Measurements from ENCODE around the gene TSPAN18.
A peak's percentile ranks its signal among the peaks of the same experiment; 100 is the strongest.

TSPAN18 gene

GRCh38 chr11:44915004-44915403 is 188.2 kb downstream of the TSPAN18 start:
- H3K9me2 ChIP-seq (replicated peaks; ENCODE audit: control insufficient read depth, low read length): no peaks in the 10 kb centered on the region
- no peak overlapping the region for H3K4me3 ChIP-seq (ENCODE audit: low read length)
- peak overlapping the region; percentile 50 for H3K4me2 ChIP-seq (ENCODE audit: low read length)
- 0 out of 2 replicates have a peak overlapping the region, but pooled peaks have one; percentile 31 for H3K27ac ChIP-seq (ENCODE audit: low read depth, low read length)
- H3F3A ChIP-seq (ENCODE audit: control insufficient read depth, insufficient read depth): no peaks in the 10 kb centered on the region; the same call in 1 of the 2 replicates
- no peaks in the 10 kb centered on the region for H3K36me3 ChIP-seq (ENCODE audit: control insufficient read depth, low read length)
- H4K20me1 ChIP-seq (ENCODE audit: control insufficient read depth, insufficient read depth, low read depth, low read length): no peaks in the 10 kb centered on the region
- H3K79me2 ChIP-seq (ENCODE audit: control insufficient read depth, low read length): no peaks in the 10 kb centered on the region
- H3K27me3 ChIP-seq (ENCODE audit: control insufficient read depth, low read length): no peaks in the 10 kb centered on the region
- no peak for TF ChIP-seq EZH2phosphoT487 (IDR thresholded peaks at IDR 0.05; ENCODE audit: borderline replicate concordance, low read length)
- no peak for TF ChIP-seq CTCF (IDR thresholded peaks at IDR 0.05; ENCODE audit: low read depth, low read length, poor library complexity, severe bottlenecking)
- no peaks in the 10 kb centered on the region for H3K9me3 ChIP-seq (ENCODE audit: control insufficient read depth, insufficient read depth, low read length)
- H3K4me1 ChIP-seq (ENCODE audit: control insufficient read depth, low read length): peaks cover 28% of the 10 kb centered on the region

- Histone ChIP-seq H3K9me3 (ENCODE audit: control insufficient read depth, insufficient read depth, low read length) (no peaks in the 10 kb centered on the region), H3K4me2 (ENCODE audit: low read length) (peak overlapping the region; percentile 50), H3K4me1 (ENCODE audit: control insufficient read depth, low read length) (peaks cover 28% of the 10 kb centered on the region), H3K9me2 (replicated peaks; ENCODE audit: control insufficient read depth, low read length) (no peaks in the 10 kb centered on the region), H3K27ac (ENCODE audit: low read depth, low read length) (0 out of 2 replicates have a peak overlapping the region, but pooled peaks have one; percentile 31), H3K4me3 (ENCODE audit: low read length) (no peak overlapping the region), H3K36me3 (ENCODE audit: control insufficient read depth, low read length) (no peaks in the 10 kb centered on the region), H3K27me3 (ENCODE audit: control insufficient read depth, low read length) (no peaks in the 10 kb centered on the region), H4K20me1 (ENCODE audit: control insufficient read depth, insufficient read depth, low read depth, low read length) (no peaks in the 10 kb centered on the region), H3K79me2 (ENCODE audit: control insufficient read depth, low read length) (no peaks in the 10 kb centered on the region), H3F3A (ENCODE audit: control insufficient read depth, insufficient read depth) (no peaks in the 10 kb centered on the region; the same call in 1 of the 2 replicates)
- TF ChIP-seq CTCF (IDR thresholded peaks at IDR 0.05; ENCODE audit: low read depth, low read length, poor library complexity, severe bottlenecking) (no peak), EZH2phosphoT487 (IDR thresholded peaks at IDR 0.05; ENCODE audit: borderline replicate concordance, low read length) (no peak)
These were observed 188.9 kb downstream of the TSPAN18 start for GRCh38 chr11:44915621-44916020.

- Histone ChIP-seq H3K4me2 (ENCODE audit: low read length) (0 out of 2 replicates have a peak overlapping the region, but pooled peaks have one; percentile 19), H3K27ac (ENCODE audit: low read depth, low read length) (no peak overlapping the region), H3K9me2 (replicated peaks; ENCODE audit: control insufficient read depth, low read length) (no peaks in the 10 kb centered on the region), H4K20me1 (ENCODE audit: control insufficient read depth, insufficient read depth, low read depth, low read length) (no peaks in the 10 kb centered on the region), H3K4me1 (ENCODE audit: control insufficient read depth, low read length) (peaks cover 25% of the 10 kb centered on the region), H3K79me2 (ENCODE audit: control insufficient read depth, low read length) (no peaks in the 10 kb centered on the region), H3K9me3 (ENCODE audit: control insufficient read depth, insufficient read depth, low read length) (no peaks in the 10 kb centered on the region), H3K27me3 (ENCODE audit: control insufficient read depth, low read length) (peaks cover under 1% of the 10 kb centered on the region; the same call in 1 of the 2 replicates), H3K36me3 (ENCODE audit: control insufficient read depth, low read length) (no peaks in the 10 kb centered on the region), H3K4me3 (ENCODE audit: low read length) (no peak overlapping the region), H3F3A (ENCODE audit: control insufficient read depth, insufficient read depth) (no peaks in the 10 kb centered on the region; the same call in 1 of the 2 replicates)
- no peak for TF ChIP-seq EZH2phosphoT487 (IDR thresholded peaks at IDR 0.05; ENCODE audit: borderline replicate concordance, low read length)
- TF ChIP-seq CTCF (IDR thresholded peaks at IDR 0.05; ENCODE audit: low read depth, low read length, poor library complexity, severe bottlenecking): no peak
These were observed 189.6 kb downstream of the TSPAN18 start for GRCh38 chr11:44916331-44916730.

Data from DOHH2 (cell line).